ENCODE results near the gene MBLAC1.

MBLAC1 gene

DNA sequence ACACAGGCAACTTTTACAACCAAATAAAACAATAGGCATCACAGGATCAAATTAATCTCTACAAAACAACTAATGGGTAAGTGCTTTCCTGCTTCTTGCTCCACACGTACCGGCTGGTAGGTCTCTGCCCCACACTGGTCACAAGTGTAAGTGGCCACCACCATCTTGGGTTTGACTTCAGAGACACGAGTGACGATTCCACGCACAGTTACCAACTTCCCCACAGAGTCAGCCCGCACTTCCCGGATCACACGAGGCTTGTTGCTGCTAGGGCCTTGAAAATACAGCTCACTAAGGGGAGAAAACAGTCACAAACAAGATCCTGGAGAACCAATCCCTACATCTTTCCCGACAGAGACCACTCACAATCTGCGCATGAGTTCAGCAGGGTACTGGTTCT lies 27.9 kb upstream of the MBLAC1 start:
- H3K4me1 ChIP-seq (ENCODE audit: control insufficient read depth, insufficient read depth, low read length): peaks cover 10% of the 10 kb centered on the region; the same call in 1 of the 2 replicates
- H3K27me3 ChIP-seq (ENCODE audit: control insufficient read depth, insufficient read depth, low read length): no peaks in the 10 kb centered on the region
- H3K9me3 ChIP-seq (ENCODE audit: control insufficient read depth, insufficient read depth, low read length): no peaks in the 10 kb centered on the region
- H3K4me3 ChIP-seq (ENCODE audit: low read depth, low read length): no peak overlapping the region
- peak overlapping the region; percentile 100 for H3K27ac ChIP-seq (ENCODE audit: low read depth, low read length)
- H3K36me3 ChIP-seq (ENCODE audit: control insufficient read depth, insufficient read depth, low read length): peaks cover 69% of the 10 kb centered on the region
- 0 out of 2 replicates have a peak overlapping the region, but pooled peaks have one; percentile 100 for H3K9ac ChIP-seq (ENCODE audit: low read depth, low read length)

DNA sequence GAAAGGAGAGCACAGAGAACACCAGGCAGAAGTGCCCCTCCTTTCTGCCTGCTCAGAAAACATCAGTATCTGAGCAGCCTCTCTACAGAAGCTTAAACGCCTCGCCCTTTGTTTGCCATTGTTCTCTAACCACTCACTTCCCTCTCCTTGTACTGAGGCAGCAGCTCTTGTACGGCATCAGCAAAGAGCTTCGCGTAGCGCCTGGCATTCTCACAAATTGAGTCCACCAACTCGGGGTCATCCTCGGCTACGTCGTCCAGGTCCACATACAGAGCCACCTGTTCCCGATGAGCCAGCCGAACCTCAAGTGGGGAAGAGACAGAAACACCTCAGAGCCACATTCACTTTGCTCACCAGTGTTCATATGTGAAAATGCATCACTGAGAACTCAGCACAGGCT lies 27.3 kb upstream of the MBLAC1 start:
- no peaks in the 10 kb centered on the region for H3K27me3 ChIP-seq (ENCODE audit: control insufficient read depth, insufficient read depth, low read length)
- H3K9ac ChIP-seq (ENCODE audit: low read depth, low read length): peak overlapping the region; percentile 100
- H3K27ac ChIP-seq (ENCODE audit: low read depth, low read length): peak overlapping the region; percentile 100
- no peaks in the 10 kb centered on the region for H3K9me3 ChIP-seq (ENCODE audit: control insufficient read depth, insufficient read depth, low read length)
- H3K36me3 ChIP-seq (ENCODE audit: control insufficient read depth, insufficient read depth, low read length): peaks cover 67% of the 10 kb centered on the region
- H3K4me3 ChIP-seq (ENCODE audit: low read depth, low read length): peak overlapping the region; percentile 96
- peaks cover 10% of the 10 kb centered on the region; the same call in 1 of the 2 replicates for H3K4me1 ChIP-seq (ENCODE audit: control insufficient read depth, insufficient read depth, low read length)

DNA sequence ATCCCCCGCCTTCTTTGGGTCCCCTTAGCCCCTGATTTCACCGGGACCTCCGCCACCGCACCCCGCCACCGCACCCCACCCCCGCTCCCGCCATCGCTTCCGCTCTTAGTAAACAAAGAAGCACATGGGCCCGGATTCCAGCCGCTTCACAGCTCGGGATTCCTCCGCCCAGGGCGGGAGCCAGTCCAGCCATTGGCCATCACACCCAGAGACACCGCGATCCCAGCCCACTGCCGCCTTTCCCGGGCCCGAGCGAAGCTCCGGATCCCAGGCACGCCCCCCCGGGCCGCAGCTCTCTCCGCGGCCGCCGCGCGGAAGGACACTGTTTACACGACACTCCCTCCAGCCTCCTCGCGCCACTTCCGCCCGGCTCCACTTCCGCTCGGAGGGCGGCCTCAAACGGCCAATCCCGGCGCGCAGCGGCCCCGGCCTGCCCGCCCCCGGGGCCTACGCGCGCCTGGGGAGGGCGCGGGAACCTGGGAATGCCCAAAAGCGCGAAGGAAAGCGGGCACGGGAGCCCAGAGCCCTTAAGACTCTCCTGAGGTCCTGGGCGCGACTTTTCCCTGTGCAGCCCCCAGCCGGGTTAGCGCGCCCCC lies 26.2 kb upstream of the MBLAC1 start:
- Histone ChIP-seq H3K27me3 (ENCODE audit: control insufficient read depth, insufficient read depth, low read length) (no peaks in the 10 kb centered on the region), H3K27ac (ENCODE audit: low read depth, low read length) (peak overlapping the region; percentile 100), H3K36me3 (ENCODE audit: control insufficient read depth, insufficient read depth, low read length) (peaks cover 64% of the 10 kb centered on the region), H3K4me1 (ENCODE audit: control insufficient read depth, insufficient read depth, low read length) (peaks cover 10% of the 10 kb centered on the region; the same call in 1 of the 2 replicates), H3K4me3 (ENCODE audit: low read depth, low read length) (peak overlapping the region; percentile 96), H3K9ac (ENCODE audit: low read depth, low read length) (peak overlapping the region; percentile 100), H3K9me3 (ENCODE audit: control insufficient read depth, insufficient read depth, low read length) (no peaks in the 10 kb centered on the region)

DNA sequence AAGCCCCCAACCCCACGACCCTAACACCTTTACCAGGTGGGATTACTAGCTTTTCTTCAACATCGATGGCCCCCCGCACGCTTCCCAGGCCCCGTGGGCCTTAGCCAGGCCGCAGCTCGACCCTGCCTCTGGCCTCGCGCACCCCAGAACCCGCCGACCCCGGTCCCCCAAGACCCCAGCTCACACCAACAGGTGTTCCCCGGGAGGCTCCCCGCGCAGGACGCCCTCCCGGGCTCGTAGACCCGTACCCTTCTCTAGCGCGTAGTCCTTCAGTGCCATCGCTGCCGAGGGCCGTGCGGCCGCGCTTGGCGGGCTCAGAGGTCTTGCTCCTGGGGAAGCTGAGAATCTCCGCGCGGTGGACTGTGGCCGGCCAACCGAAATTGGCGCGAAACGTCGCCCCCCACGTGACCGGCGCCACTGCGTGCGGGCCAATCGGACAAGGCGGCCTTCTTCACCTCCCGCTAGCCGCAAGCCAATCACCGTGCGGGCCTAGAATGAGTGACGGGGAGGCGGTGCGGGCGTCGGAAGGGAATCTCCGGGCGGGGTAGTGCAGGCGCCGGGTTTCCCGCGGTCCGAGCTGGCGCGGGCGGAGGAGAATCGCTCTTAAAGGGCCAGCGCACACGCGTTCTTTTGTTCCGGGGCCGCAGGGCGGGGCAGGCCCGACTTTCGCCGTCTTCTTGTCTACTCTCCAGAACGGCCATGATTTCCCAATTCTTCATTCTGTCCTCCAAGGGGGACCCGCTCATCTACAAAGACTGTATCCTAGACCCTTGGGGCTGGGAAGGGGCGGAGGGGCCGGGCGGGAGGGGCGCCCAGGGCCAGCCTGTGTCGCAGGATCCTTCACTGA lies 25.5 kb upstream of the MBLAC1 start, which contains the start of the genes AP4M1 and MCM7:
Gene AP4M1 (plus strand): TSS at position 628 of the 847 bp plus-strand sequence. CDS start 72 bp downstream, at position 700.
Gene MCM7 (minus strand): TSS at position 382 of the 847 bp plus-strand sequence. CDS start 103 bp downstream, at position 279.
- Histone ChIP-seq H3K27me3 (ENCODE audit: control insufficient read depth, insufficient read depth, low read length) (no peaks in the 10 kb centered on the region), H3K27ac (ENCODE audit: low read depth, low read length) (peak within 1 kb of the TSS; percentile 100), H3K4me3 (ENCODE audit: low read depth, low read length) (peak within 1 kb of the TSS; percentile 96), H3K9ac (ENCODE audit: low read depth, low read length) (peak within 1 kb of the TSS; percentile 100), H3K36me3 (ENCODE audit: control insufficient read depth, insufficient read depth, low read length) (peaks cover 64% of the 10 kb centered on the region), H3K4me1 (ENCODE audit: control insufficient read depth, insufficient read depth, low read length) (peaks cover 10% of the 10 kb centered on the region; the same call in 1 of the 2 replicates), H3K9me3 (ENCODE audit: control insufficient read depth, insufficient read depth, low read length) (no peaks in the 10 kb centered on the region)

DNA sequence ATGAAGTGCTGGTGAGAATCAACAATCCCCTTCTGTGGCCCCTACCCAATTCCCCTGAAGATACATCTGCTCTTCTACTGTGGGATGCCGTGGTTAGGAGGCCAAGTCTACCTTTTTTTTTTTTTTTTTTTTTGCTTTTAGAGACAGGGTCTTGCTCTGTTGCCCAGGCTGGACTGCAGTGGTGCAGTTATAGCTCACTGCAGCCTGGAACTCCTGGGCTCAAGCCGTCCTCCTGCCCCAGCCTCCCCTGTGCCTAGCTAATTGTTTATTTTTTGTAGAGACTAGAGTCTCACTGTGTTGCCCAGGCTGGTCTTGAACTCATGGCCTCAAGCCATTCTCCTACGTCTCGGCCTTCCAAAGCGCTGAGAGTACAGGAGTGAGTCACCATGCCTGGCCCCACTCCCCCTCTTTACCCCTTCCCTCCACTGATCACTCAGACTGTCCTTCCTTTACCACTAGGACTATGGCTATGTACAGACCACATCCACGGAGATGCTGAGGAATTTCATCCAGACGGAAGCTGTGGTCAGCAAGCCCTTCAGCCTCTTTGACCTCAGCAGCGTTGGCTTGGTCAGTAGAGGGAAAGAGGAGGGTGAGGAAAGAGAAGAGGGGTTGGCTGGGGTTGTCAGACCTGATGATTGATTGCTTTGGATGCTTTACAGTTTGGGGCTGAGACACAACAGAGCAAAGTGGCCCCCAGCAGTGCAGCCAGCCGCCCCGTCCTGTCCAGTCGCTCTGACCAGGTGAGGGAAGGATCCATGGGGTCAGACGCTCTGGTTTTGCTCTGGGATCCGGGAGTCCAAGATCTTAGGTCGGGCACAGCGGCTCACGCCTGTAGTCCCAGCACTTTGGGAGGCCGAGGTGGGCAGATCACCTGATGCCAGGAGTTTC lies 23.6 kb upstream of the MBLAC1 start:
- Histone ChIP-seq H3K36me3 (ENCODE audit: control insufficient read depth, insufficient read depth, low read length) (peaks cover 65% of the 10 kb centered on the region), H3K9ac (ENCODE audit: low read depth, low read length) (0 out of 2 replicates have a peak overlapping the region, but pooled peaks have one; percentile 100), H3K4me1 (ENCODE audit: control insufficient read depth, insufficient read depth, low read length) (peaks cover 10% of the 10 kb centered on the region; the same call in 1 of the 2 replicates), H3K27me3 (ENCODE audit: control insufficient read depth, insufficient read depth, low read length) (no peaks in the 10 kb centered on the region), H3K27ac (ENCODE audit: low read depth, low read length) (no peak overlapping the region), H3K9me3 (ENCODE audit: control insufficient read depth, insufficient read depth, low read length) (no peaks in the 10 kb centered on the region), H3K4me3 (ENCODE audit: low read depth, low read length) (no peak overlapping the region; the same call in 1 of the 2 replicates)

DNA sequence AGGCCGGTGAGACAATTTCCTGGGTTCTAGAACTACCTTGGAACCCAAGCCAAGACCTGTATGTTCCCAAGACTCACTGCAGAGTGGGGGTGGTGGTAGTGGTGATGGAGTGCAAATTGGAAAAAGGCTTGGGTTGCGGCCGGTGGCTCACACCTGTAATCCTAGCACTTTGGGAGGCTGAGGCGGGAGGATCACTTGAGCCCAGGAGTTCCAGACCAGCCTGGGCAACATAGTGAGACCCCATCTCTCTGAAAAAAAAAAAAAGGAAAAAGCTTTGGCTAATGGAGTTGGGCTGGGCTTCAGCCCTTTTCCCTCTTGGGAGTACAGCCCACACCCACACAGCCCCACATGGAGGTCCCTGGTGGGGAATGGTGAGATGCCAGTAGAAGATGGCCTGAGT lies 21.2 kb upstream of the MBLAC1 start:
- Histone ChIP-seq H3K27me3 (ENCODE audit: control insufficient read depth, insufficient read depth, low read length) (no peaks in the 10 kb centered on the region), H3K9me3 (ENCODE audit: control insufficient read depth, insufficient read depth, low read length) (no peaks in the 10 kb centered on the region), H3K4me1 (ENCODE audit: control insufficient read depth, insufficient read depth, low read length) (0 out of 2 replicates have a peak, but pooled peaks cover 5% of the 10 kb centered on the region), H3K4me3 (ENCODE audit: low read depth, low read length) (no peak overlapping the region), H3K9ac (ENCODE audit: low read depth, low read length) (no peak overlapping the region), H3K27ac (ENCODE audit: low read depth, low read length) (no peak overlapping the region), H3K36me3 (ENCODE audit: control insufficient read depth, insufficient read depth, low read length) (peaks cover 67% of the 10 kb centered on the region)

DNA sequence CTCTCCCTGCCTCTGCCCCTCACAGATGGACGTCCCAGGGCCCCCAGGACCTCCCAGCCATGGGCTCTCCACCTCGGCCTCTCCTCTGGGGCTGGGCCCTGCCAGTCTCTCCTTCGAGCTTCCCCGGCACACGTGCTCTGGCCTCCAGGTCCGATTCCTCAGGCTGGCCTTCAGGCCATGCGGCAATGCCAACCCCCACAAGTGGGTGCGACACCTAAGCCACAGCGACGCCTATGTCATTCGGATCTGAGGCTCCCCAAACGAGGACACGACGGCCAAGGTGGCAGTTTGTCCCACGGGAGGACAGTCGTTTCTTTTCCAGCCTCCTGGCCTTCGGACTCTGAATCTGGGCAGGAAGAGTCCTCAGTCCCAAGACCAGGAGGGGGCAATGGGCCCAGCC lies 20.1 kb upstream of the MBLAC1 start:
- peaks cover 77% of the 10 kb centered on the region for H3K36me3 ChIP-seq (ENCODE audit: control insufficient read depth, insufficient read depth, low read length)
- no peak overlapping the region for H3K9ac ChIP-seq (ENCODE audit: low read depth, low read length)
- no peak overlapping the region for H3K27ac ChIP-seq (ENCODE audit: low read depth, low read length)
- H3K27me3 ChIP-seq (ENCODE audit: control insufficient read depth, insufficient read depth, low read length): no peaks in the 10 kb centered on the region
- no peak overlapping the region for H3K4me3 ChIP-seq (ENCODE audit: low read depth, low read length)
- H3K4me1 ChIP-seq (ENCODE audit: control insufficient read depth, insufficient read depth, low read length): 0 out of 2 replicates have a peak, but pooled peaks cover 5% of the 10 kb centered on the region
- no peaks in the 10 kb centered on the region for H3K9me3 ChIP-seq (ENCODE audit: control insufficient read depth, insufficient read depth, low read length)

DNA sequence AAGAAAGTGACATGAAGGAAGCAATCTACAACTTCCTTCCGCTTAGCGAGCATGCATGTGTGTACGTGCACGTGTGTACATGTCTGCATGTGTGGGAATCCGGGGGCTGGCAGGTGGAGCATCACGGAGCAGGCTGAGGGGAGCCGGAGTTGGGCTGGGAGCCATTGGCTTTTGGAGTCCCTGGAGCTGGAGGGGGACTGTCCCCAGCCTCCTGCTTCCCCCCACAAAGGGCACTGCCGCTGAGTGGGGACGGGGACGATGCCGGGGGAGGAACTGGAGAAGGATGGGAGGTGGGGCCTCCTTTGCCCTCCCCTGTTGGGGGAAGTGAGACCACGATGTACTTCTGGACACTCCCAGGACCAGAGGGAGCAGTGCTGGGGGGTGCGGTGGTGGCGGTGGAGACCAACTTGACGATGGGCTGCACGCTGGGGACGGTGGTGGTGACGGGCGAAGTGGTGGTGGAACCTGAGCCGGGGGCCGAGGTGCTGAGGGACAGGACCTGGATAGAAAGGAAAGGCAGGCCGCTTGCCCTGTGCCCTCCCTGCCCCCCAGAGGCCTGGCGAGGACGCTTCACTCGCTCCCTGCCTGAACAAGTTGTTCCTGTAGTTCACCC lies 19.5 kb upstream of the MBLAC1 start:
- H3K4me3 ChIP-seq (ENCODE audit: low read depth, low read length): no peak overlapping the region
- H3K27ac ChIP-seq (ENCODE audit: low read depth, low read length): no peak overlapping the region
- no peaks in the 10 kb centered on the region for H3K9me3 ChIP-seq (ENCODE audit: control insufficient read depth, insufficient read depth, low read length)
- no peak overlapping the region for H3K9ac ChIP-seq (ENCODE audit: low read depth, low read length)
- no peaks in the 10 kb centered on the region for H3K27me3 ChIP-seq (ENCODE audit: control insufficient read depth, insufficient read depth, low read length)
- 0 out of 2 replicates have a peak, but pooled peaks cover 4% of the 10 kb centered on the region for H3K4me1 ChIP-seq (ENCODE audit: control insufficient read depth, insufficient read depth, low read length)
- H3K36me3 ChIP-seq (ENCODE audit: control insufficient read depth, insufficient read depth, low read length): peaks cover 83% of the 10 kb centered on the region

DNA sequence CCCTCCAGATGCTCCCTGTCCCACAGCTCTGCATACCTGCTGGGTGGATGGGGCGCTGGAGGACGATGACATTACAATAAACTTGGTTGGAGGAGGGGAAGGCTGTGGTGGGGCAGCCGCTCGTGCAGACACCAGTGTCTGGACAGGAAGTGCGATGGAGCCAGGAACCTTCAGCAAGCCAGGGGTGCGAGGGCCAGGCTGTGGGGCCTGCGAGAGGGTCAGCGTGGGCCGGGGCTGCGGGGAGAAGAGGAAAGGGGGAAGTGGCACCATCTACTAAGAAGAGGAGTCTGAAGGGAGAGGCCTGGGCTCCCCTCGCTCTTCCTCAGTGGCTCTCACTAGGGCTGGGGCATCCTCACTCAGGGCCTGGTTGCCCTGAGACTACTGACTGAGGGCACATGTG lies 18.9 kb upstream of the MBLAC1 start:
- H3K27ac ChIP-seq (ENCODE audit: low read depth, low read length): no peak overlapping the region
- peaks cover 88% of the 10 kb centered on the region for H3K36me3 ChIP-seq (ENCODE audit: control insufficient read depth, insufficient read depth, low read length)
- H3K9ac ChIP-seq (ENCODE audit: low read depth, low read length): no peak overlapping the region

DNA sequence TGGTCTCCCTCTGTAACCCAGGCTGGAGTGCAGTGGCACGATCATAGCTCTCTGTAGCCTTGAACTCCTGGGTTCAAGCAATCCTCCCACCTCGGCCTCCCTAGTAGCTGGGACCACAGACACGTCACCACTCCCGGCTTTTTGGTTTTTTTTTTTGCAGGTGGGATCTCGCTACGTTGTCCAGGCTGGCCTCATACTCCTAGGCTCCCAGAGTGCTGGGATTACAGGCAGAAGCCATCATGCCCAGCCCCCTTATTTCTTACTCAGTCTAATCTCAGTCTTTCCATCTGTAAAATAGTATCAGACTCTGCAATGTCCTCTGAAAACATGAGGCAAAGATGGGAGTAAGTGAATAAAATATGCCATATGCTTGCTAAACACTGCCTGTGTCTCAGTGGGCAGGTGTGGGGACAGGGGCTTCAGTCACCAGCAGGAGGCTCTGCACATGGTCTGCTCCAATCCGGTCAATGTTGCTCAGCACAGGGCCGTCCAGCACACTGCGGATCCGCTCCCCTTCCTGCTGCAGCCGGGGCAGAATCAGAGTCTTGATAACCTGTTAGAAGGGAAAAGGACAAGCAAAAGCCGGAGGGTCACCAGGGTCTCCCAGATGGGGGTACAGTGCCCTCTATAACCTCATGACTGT lies 17.1 kb upstream of the MBLAC1 start:
- H3K27me3 ChIP-seq (ENCODE audit: control insufficient read depth, insufficient read depth, low read length): no peaks in the 10 kb centered on the region

More for the DNA sequence above, 18.9 kb upstream of the MBLAC1 start:
- Histone ChIP-seq H3K27me3 (ENCODE audit: control insufficient read depth, insufficient read depth, low read length) (no peaks in the 10 kb centered on the region), H3K4me1 (ENCODE audit: control insufficient read depth, insufficient read depth, low read length) (no peaks in the 10 kb centered on the region), H3K4me3 (ENCODE audit: low read depth, low read length) (no peak overlapping the region), H3K9me3 (ENCODE audit: control insufficient read depth, insufficient read depth, low read length) (no peaks in the 10 kb centered on the region)

More for the DNA sequence above, 17.1 kb upstream of the MBLAC1 start:
- Histone ChIP-seq H3K27ac (ENCODE audit: low read depth, low read length) (no peak overlapping the region), H3K36me3 (ENCODE audit: control insufficient read depth, insufficient read depth, low read length) (peaks cover 90% of the 10 kb centered on the region), H3K4me3 (ENCODE audit: low read depth, low read length) (no peak overlapping the region), H3K4me1 (ENCODE audit: control insufficient read depth, insufficient read depth, low read length) (no peaks in the 10 kb centered on the region), H3K9me3 (ENCODE audit: control insufficient read depth, insufficient read depth, low read length) (no peaks in the 10 kb centered on the region), H3K9ac (ENCODE audit: low read depth, low read length) (no peak overlapping the region)

Measured in HUES48 (cell line).